ENCODE results near the gene WNT9A. TPM values are rescaled to one million over a fixed set of nuclear protein-coding genes. Genes with fewer than 3 reads are reported as not detected.
"Not testable (repeated sequence)": the region's sequence is repeated elsewhere in the genome, so short reads cannot be mapped to it uniquely, and the experiment has no call there.

The WNT9A gene
- total RNA-seq, 2 experiments from 2014 or later, result not detected

DNA sequence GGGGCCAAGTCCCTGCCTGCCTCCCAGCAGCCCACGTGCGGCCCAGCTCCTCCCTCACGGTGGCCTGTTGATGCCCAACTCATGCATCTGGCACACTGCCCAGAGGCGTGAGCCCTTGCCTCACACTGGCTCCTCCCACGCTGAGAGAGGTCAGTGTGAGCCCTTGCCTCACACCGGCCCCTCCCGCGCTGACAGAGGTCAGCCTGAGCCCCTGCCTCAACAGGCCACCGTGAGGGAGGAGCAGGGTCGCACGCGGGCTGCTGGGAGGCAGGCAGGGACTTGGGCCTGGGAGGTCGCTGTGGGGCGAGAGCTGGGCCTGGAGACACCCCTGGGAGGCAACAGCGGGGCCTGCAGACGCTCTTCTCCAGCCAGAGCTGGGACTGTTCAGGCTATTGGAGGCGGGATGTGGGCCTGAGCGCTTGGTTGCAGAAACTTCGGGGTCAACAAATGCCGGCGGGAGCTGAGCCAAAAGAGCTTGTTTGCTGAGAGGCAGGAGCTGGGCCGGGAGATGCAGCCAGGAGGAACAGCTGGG lies 25.2 kb upstream of the WNT9A start:
- intact Hi-C loops (cut with micrococcal nuclease; ENCODE audit: unreplicated experiment); DNase-seq (ENCODE audit: low spot score); CTCF ChIA-PET (ENCODE audit: unreplicated experiment); H3K4me2 ChIP-seq (ENCODE audit: low read length); H3K4me1 ChIP-seq (ENCODE audit: insufficient read depth, low read length, poor library complexity, severe bottlenecking); H3K79me2 ChIP-seq (ENCODE audit: insufficient read depth, low read depth, low read length); H2AFZ ChIP-seq (ENCODE audit: low read length); H3K4me3 ChIP-seq (ENCODE audit: low read depth, low read length, poor library complexity, severe bottlenecking); H3K9me3 ChIP-seq (ENCODE audit: low read length); H3K9me2 ChIP-seq (ENCODE audit: insufficient read depth, low read length); H4K20me1 ChIP-seq (ENCODE audit: insufficient read depth, low read length); BruUV-seq (replicated peaks); H3K27ac ChIP-seq (ENCODE audit: low read depth, low read length, poor library complexity, severe bottlenecking); H3K36me3 ChIP-seq (ENCODE audit: insufficient read depth, low read length): not testable (repeated sequence)
- POLR2A ChIA-PET, result interaction anchor here (0.6 kb wide), 1 partner anchor 34 kb away, joined by 4 read pairs; the partner anchor contains the start of gene WNT3A

DNA sequence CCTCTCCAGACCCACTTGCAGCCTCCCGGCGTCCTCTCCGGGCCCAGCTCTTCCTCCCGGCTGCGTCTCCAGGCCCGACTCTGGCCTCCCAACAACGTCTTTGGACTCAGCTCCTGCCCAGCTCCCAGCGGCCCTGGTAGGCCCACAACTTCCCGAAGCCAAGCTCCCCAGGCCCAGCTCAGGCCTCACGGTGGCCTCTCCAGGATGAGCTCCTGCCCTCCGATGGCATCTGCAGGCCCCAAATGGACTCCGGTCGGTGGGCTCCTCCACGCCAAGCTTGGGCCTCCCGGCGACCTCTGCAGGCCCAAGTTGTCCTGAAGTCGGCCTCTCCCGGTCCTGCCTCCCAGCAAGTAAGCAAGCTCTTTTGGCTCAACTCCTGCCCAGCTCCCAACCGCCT lies 24.5 kb upstream of the WNT9A start:
- H3K27ac ChIP-seq (ENCODE audit: low read depth, low read length, poor library complexity, severe bottlenecking); POLR2A ChIA-PET; CTCF ChIA-PET (ENCODE audit: unreplicated experiment); H4K20me1 ChIP-seq (ENCODE audit: insufficient read depth, low read length); H3K9me3 ChIP-seq (ENCODE audit: low read length); BruUV-seq (replicated peaks); DNase-seq (ENCODE audit: low spot score); H3K4me2 ChIP-seq (ENCODE audit: low read length); H3K36me3 ChIP-seq (ENCODE audit: insufficient read depth, low read length); H3K4me1 ChIP-seq (ENCODE audit: insufficient read depth, low read length, poor library complexity, severe bottlenecking); H3K9me2 ChIP-seq (ENCODE audit: insufficient read depth, low read length); H3K4me3 ChIP-seq (ENCODE audit: low read depth, low read length, poor library complexity, severe bottlenecking); H3K79me2 ChIP-seq (ENCODE audit: insufficient read depth, low read depth, low read length); intact Hi-C loops (cut with micrococcal nuclease; ENCODE audit: unreplicated experiment); H2AFZ ChIP-seq (ENCODE audit: low read length): not testable (repeated sequence)

DNA sequence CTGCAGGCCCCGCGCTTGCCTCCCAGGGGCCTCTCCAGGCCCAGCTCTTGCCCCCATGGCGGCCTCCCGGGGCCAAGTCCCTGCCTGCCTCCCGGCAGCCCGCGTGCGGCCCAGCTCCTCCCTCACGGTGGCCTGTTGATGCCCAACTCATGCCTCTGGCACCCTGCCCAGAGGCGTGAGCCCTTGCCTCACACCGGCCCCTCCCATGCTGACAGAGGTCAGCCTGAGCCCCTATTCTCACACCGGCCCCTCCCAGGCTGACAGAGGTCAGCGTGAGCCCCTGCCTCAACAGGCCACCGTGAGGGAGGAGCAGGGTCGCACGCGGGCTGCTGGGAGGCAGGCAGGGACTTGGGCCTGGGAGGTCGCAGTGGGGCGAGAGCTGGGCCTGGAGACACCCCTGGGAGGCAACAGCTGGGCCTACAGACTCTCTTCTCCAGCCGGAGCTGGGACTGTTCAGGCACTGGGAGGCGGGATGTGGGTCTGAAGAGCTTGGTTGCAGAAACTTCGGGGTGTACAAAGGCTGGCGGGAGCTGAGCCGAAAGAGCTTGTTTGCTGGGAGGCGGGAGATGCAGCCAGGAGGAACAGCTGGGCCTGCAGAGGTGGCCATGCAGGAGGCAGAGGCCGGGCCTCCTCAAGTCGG lies 24.0 kb upstream of the WNT9A start:
- POLR2A ChIA-PET; H4K20me1 ChIP-seq (ENCODE audit: insufficient read depth, low read length); H3K36me3 ChIP-seq (ENCODE audit: insufficient read depth, low read length); H3K4me1 ChIP-seq (ENCODE audit: insufficient read depth, low read length, poor library complexity, severe bottlenecking); H3K27ac ChIP-seq (ENCODE audit: low read depth, low read length, poor library complexity, severe bottlenecking); intact Hi-C loops (cut with micrococcal nuclease; ENCODE audit: unreplicated experiment); H3K9me3 ChIP-seq (ENCODE audit: low read length); H2AFZ ChIP-seq (ENCODE audit: low read length); H3K9me2 ChIP-seq (ENCODE audit: insufficient read depth, low read length); BruUV-seq (replicated peaks); H3K79me2 ChIP-seq (ENCODE audit: insufficient read depth, low read depth, low read length); CTCF ChIA-PET (ENCODE audit: unreplicated experiment); DNase-seq (ENCODE audit: low spot score); H3K4me3 ChIP-seq (ENCODE audit: low read depth, low read length, poor library complexity, severe bottlenecking); H3K4me2 ChIP-seq (ENCODE audit: low read length): not testable (repeated sequence)

DNA sequence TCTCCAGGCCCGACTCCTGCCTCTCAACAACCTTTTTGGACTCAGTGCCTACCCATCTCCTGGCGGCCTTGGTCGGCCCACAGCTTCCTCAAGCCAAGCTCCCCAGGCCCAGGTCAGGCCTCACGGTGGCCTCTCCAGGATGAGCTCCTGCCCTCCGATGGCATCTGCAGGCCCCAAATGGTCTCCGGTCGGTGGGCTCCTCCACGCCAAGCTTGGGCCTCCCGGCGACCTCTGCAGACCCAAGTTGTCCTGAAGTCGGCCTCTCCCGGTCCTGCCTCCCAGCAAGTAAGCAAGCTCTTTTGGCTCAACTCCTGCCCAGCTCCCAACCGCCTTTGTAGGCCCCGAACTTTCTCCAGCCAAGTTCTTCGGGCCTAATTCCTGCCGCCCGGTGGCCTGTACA lies 23.5 kb upstream of the WNT9A start:
- H3K9me2 ChIP-seq (ENCODE audit: insufficient read depth, low read length); DNase-seq (ENCODE audit: low spot score); POLR2A ChIA-PET; H3K4me3 ChIP-seq (ENCODE audit: low read depth, low read length, poor library complexity, severe bottlenecking); H2AFZ ChIP-seq (ENCODE audit: low read length); BruUV-seq (replicated peaks); H3K9me3 ChIP-seq (ENCODE audit: low read length); H3K4me1 ChIP-seq (ENCODE audit: insufficient read depth, low read length, poor library complexity, severe bottlenecking); H4K20me1 ChIP-seq (ENCODE audit: insufficient read depth, low read length); CTCF ChIA-PET (ENCODE audit: unreplicated experiment); H3K79me2 ChIP-seq (ENCODE audit: insufficient read depth, low read depth, low read length); H3K27ac ChIP-seq (ENCODE audit: low read depth, low read length, poor library complexity, severe bottlenecking); H3K4me2 ChIP-seq (ENCODE audit: low read length); intact Hi-C loops (cut with micrococcal nuclease; ENCODE audit: unreplicated experiment); H3K36me3 ChIP-seq (ENCODE audit: insufficient read depth, low read length): not testable (repeated sequence)

DNA sequence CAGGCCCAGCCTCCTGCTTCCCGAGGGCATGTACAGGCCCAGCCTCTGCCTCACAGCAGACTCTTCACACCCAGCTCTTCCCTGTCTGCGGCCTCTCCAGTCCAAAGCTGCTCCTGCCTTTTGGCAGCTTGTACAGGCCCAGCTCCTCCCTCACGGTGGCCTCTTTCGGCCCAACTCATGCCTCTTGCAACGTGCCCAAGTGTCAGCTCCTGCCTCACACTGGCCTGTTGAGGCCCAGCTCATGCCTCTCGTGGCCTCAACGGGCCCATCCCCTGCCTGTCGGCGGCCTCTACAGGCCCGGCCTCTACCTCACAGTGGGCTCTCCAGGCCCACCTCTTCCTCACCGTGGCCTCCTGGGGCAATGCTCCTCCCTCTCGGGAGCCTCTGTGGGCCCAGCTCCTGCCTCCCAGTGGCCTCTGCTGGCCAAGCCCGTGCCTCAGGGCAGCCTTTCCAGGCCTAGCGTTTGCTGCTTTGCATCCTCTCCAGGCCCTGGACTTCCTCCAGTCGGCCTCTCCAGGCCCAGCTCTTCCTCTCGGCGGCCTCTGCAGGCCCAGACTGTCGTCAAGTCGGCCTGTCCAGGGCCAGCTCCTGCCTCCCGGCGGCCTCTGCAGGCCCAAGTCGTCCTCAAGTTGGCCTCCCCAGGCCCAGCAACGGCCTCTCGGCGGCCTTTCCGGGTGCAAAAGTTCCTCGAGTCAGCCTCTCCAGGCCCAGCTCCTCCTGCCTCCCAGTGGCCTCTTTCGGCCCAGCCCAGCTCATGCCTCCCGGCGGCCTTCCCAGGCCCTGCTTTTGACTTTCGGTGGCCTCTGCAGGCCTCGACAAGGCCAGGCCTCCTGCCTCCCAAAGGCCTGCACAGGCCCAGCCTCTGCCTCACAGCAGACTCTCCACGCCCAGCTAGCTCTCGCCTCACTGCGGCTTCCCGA lies 22.6 kb upstream of the WNT9A start:
- H2AFZ ChIP-seq (ENCODE audit: low read length); CTCF ChIA-PET (ENCODE audit: unreplicated experiment); H3K4me3 ChIP-seq (ENCODE audit: low read depth, low read length, poor library complexity, severe bottlenecking); BruUV-seq (replicated peaks); intact Hi-C loops (cut with micrococcal nuclease; ENCODE audit: unreplicated experiment); DNase-seq (ENCODE audit: low spot score); H3K4me2 ChIP-seq (ENCODE audit: low read length); H3K9me3 ChIP-seq (ENCODE audit: low read length); H3K4me1 ChIP-seq (ENCODE audit: insufficient read depth, low read length, poor library complexity, severe bottlenecking); H3K9me2 ChIP-seq (ENCODE audit: insufficient read depth, low read length); POLR2A ChIA-PET; H3K79me2 ChIP-seq (ENCODE audit: insufficient read depth, low read depth, low read length); H3K27ac ChIP-seq (ENCODE audit: low read depth, low read length, poor library complexity, severe bottlenecking); H3K36me3 ChIP-seq (ENCODE audit: insufficient read depth, low read length); H4K20me1 ChIP-seq (ENCODE audit: insufficient read depth, low read length): not testable (repeated sequence)
